Fibroblast of villous mesenchyme (primary cell): ENCODE results near the gene CCDC12. TPM values are rescaled to one million over a fixed set of nuclear protein-coding genes. Genes with fewer than 3 reads are reported as not detected.

ENCODE experiments used
- DNase-seq: peaks from one replicate; pipeline ENCODE4 v3.0.0-alpha.2; 2010; ENCODE audit warnings: low read depth
- H3K4me3 ChIP-seq: 2 replicates; pipeline ENCODE4 v1.5.1; 2011; ENCODE audit warnings: low read depth, mild to moderate bottlenecking, low read length
- CTCF ChIP-seq: IDR thresholded peaks from 2 replicates; pipeline ENCODE4 v1.5.1; 2012; ENCODE audit warnings: low read depth, mild to moderate bottlenecking, low read length; ENCODE audit not compliant: insufficient read depth
- total RNA-seq: library from RNA; depleted of rRNA; stranded (reverse); fragments of >200 nt; gene quantifications from 2 replicates; pipeline ENCODE4 v1.2.3, GENCODE V29; 2012

The CCDC12 gene
- total RNA-seq, 1 donor = 18.6 TPM

GRCh38 chr3:47008234-47008796, 31.8 kb upstream of the CCDC12 start:
- DNase-seq = no peak
- no peak for TF ChIP-seq CTCF

GRCh38 chr3:47007482-47008233, 31.1 kb upstream of the CCDC12 start:
- no peak for TF ChIP-seq CTCF
- H3K4me3 ChIP-seq = no peak overlapping the region
- no peak for DNase-seq

More at GRCh38 chr3:47008234-47008796, 31.8 kb upstream of the CCDC12 start:
- H3K4me3 ChIP-seq = no peak overlapping the region

- H3K4me3 ChIP-seq = no peak overlapping the region
- TF ChIP-seq CTCF = no peak
- no peak for DNase-seq
Observed at GRCh38 chr3:47007001-47007400, 30.5 kb upstream of the CCDC12 start.

- no peak for TF ChIP-seq CTCF
- DNase-seq = no peak
Observed at GRCh38 chr3:47006145-47006651, 29.7 kb upstream of the CCDC12 start.

GRCh38 chr3:47005212-47006144, 28.9 kb upstream of the CCDC12 start:
- TF ChIP-seq CTCF = no peak
- DNase-seq = no peak

More at GRCh38 chr3:47006145-47006651, 29.7 kb upstream of the CCDC12 start:
- H3K4me3 ChIP-seq = no peak overlapping the region

GRCh38 chr3:47004369-47005211, 28.0 kb upstream of the CCDC12 start:
- no peak for TF ChIP-seq CTCF

More at GRCh38 chr3:47005212-47006144, 28.9 kb upstream of the CCDC12 start:
- H3K4me3 ChIP-seq = no peak overlapping the region

More at GRCh38 chr3:47004369-47005211, 28.0 kb upstream of the CCDC12 start:
- no peak for DNase-seq
- H3K4me3 ChIP-seq = no peak overlapping the region
